SK-N-SH treated with all-trans-retinoic acid at 6 μM for 48 hours (cell line): ENCODE measurements around the gene ACO1.

Source experiments
- ATAC-seq: fragments of 200-7000 bp; cut with Tn5 transposase; 3 replicates; pipeline ENCODE4 v1.9.1; 2020; ENCODE audit warnings: mild to moderate bottlenecking, moderate library complexity
- ARNTL ChIP-seq: fragments of 450-650 bp; formaldehyde crosslinking; IDR thresholded peaks from 2 replicates; pipeline ENCODE4 v1.5.0; 2020; ENCODE audit warnings: low read depth, mild to moderate bottlenecking, moderate library complexity, borderline replicate concordance
- BACH2 ChIP-seq: fragments of 250-450 bp; sonication (Bioruptor Pico); IDR thresholded peaks from 2 replicates; pipeline ENCODE4 v1.9.0; 2021; ENCODE audit warnings: mild to moderate bottlenecking, borderline replicate concordance
- CREB5 ChIP-seq: fragments of 250-450 bp; sonication (Bioruptor Pico); IDR thresholded peaks from 2 replicates; pipeline ENCODE4 v1.5.1; 2020; ENCODE audit warnings: low read depth, mild to moderate bottlenecking, moderate library complexity
- CSDC2 ChIP-seq: fragments of 250-450 bp; sonication (Bioruptor Pico); IDR thresholded peaks from 2 replicates; pipeline ENCODE4 v1.5.0; 2020; ENCODE audit warnings: mild to moderate bottlenecking, moderate library complexity
- CSRNP3 ChIP-seq: fragments of 250-450 bp; sonication (Bioruptor Pico); IDR thresholded peaks from 2 replicates; pipeline ENCODE4 v1.5.1; 2021; ENCODE audit warnings: mild to moderate bottlenecking, moderate library complexity
- ESRRG ChIP-seq: fragments of 250-450 bp; sonication (Bioruptor Pico); IDR thresholded peaks from 2 replicates; pipeline ENCODE4 v1.6.1; 2021; ENCODE audit warnings: mild to moderate bottlenecking
- GLIS3 ChIP-seq: fragments of 250-450 bp; sonication (Bioruptor Pico); IDR thresholded peaks from 2 replicates; pipeline ENCODE4 v1.5.0; 2020; ENCODE audit warnings: mild to moderate bottlenecking, moderate library complexity
- ISL1 ChIP-seq: fragments of 250-450 bp; sonication (Bioruptor Pico); IDR thresholded peaks from 2 replicates; pipeline ENCODE4 v2.1.2; 2022; ENCODE audit warnings: mild to moderate bottlenecking, moderate library complexity
- OSR1 ChIP-seq: fragments of 250-450 bp; sonication (Bioruptor Pico); IDR thresholded peaks from 2 replicates; pipeline ENCODE4 v1.8.0; 2022; ENCODE audit warnings: moderate library complexity, mild to moderate bottlenecking, inconsistent platforms
- PATZ1 ChIP-seq: fragments of 250-450 bp; sonication (Bioruptor Pico); IDR thresholded peaks from 2 replicates; pipeline ENCODE4 v1.8.0; 2020; ENCODE audit warnings: mild to moderate bottlenecking, moderate library complexity, borderline replicate concordance
- POU6F1 ChIP-seq: fragments of 250-450 bp; sonication (Bioruptor Pico); IDR thresholded peaks from 2 replicates; pipeline ENCODE4 v1.8.0; 2021; ENCODE audit warnings: low read depth, mild to moderate bottlenecking, moderate library complexity, borderline replicate concordance
- PPARA ChIP-seq: fragments of 250-450 bp; sonication (Bioruptor Pico); IDR thresholded peaks from 2 replicates; pipeline ENCODE4 v1.5.0; 2020; ENCODE audit warnings: mild to moderate bottlenecking, borderline replicate concordance
- RARB ChIP-seq: fragments of 250-450 bp; sonication (Bioruptor Pico); IDR thresholded peaks from 2 replicates; pipeline ENCODE4 v1.8.0; 2021; ENCODE audit warnings: mild to moderate bottlenecking, moderate library complexity
- SNAI2 ChIP-seq: fragments of 250-450 bp; sonication (Bioruptor Pico); IDR thresholded peaks from 2 replicates; pipeline ENCODE4 v1.5.0; 2020; ENCODE audit warnings: mild to moderate bottlenecking, moderate library complexity
- TCF4 ChIP-seq: fragments of 250-450 bp; sonication (Bioruptor Pico); IDR thresholded peaks from 2 replicates; pipeline ENCODE4 v1.8.0; 2021; ENCODE audit warnings: mild to moderate bottlenecking, moderate library complexity, borderline replicate concordance
- TOX ChIP-seq: fragments of 250-450 bp; sonication (Bioruptor Pico); IDR thresholded peaks from 2 replicates; pipeline ENCODE4 v1.8.0; 2021; ENCODE audit warnings: mild to moderate bottlenecking, moderate library complexity, borderline replicate concordance
- ZC3H10 ChIP-seq: fragments of 250-450 bp; sonication (Bioruptor Pico); IDR thresholded peaks from 2 replicates; pipeline ENCODE4 v1.5.1; 2021; ENCODE audit warnings: mild to moderate bottlenecking, moderate library complexity
- ZFP3 ChIP-seq: fragments of 250-450 bp; sonication (Bioruptor Pico); IDR thresholded peaks from 2 replicates; pipeline ENCODE4 v1.5.0; 2020; ENCODE audit warnings: mild to moderate bottlenecking, moderate library complexity
- ZFP30 ChIP-seq: fragments of 450-650 bp; formaldehyde crosslinking; IDR thresholded peaks from 2 replicates; pipeline ENCODE4 v1.5.0; 2022; ENCODE audit warnings: mild to moderate bottlenecking, moderate library complexity
- ZNF565 ChIP-seq: fragments of 450-650 bp; formaldehyde crosslinking; conservative IDR thresholded peaks from 2 replicates; pipeline ENCODE4 v1.5.0; 2020; ENCODE audit warnings: low read depth, mild to moderate bottlenecking, moderate library complexity
- ZNF70 ChIP-seq: fragments of 450-650 bp; formaldehyde crosslinking; IDR thresholded peaks from 2 replicates; pipeline ENCODE4 v1.5.0; 2020; ENCODE audit warnings: mild to moderate bottlenecking, moderate library complexity
- ZNF8 ChIP-seq: fragments of 450-650 bp; formaldehyde crosslinking; IDR thresholded peaks from 2 replicates; pipeline ENCODE4 v1.5.0; 2020; ENCODE audit warnings: mild to moderate bottlenecking, moderate library complexity

ACO1 gene

GRCh38 chr9:32414856-32415255 lies 30.4 kb downstream of the ACO1 start:
- TF ChIP-seq ZC3H10 (no peak), SNAI2 (CRISPR knock-in tag) (no peak), ZNF565 (no peak), ZFP30 (no peak), ZNF70 (CRISPR knock-in tag) (no peak), RARB (CRISPR knock-in tag) (no peak), ZFP3 (CRISPR knock-in tag) (no peak), ARNTL (CRISPR knock-in tag) (no peak), TCF4 (CRISPR knock-in tag) (no peak), PPARA (CRISPR knock-in tag) (no peak), POU6F1 (CRISPR knock-in tag) (no peak), ESRRG (CRISPR knock-in tag) (no peak), ZNF8 (CRISPR knock-in tag) (no peak), CSDC2 (CRISPR knock-in tag) (no peak)
- no peak for ATAC-seq

GRCh38 chr9:32419921-32420320 lies 35.5 kb downstream of the ACO1 start:
- no peak for TF ChIP-seq CREB5 (CRISPR knock-in tag)
- TF ChIP-seq ZNF8 (CRISPR knock-in tag) = no peak
- no peak for TF ChIP-seq SNAI2 (CRISPR knock-in tag)
- no peak for TF ChIP-seq PPARA (CRISPR knock-in tag)
- no peak for ATAC-seq

- TF ChIP-seq ISL1 (CRISPR knock-in tag) (no peak), TOX (CRISPR knock-in tag) (no peak), PATZ1 (CRISPR knock-in tag) (no peak), TCF4 (CRISPR knock-in tag) (no peak), ARNTL (CRISPR knock-in tag) (no peak), GLIS3 (CRISPR knock-in tag) (no peak), OSR1 (CRISPR knock-in tag) (no peak), ZNF70 (CRISPR knock-in tag) (no peak), SNAI2 (CRISPR knock-in tag) (no peak), CSDC2 (CRISPR knock-in tag) (no peak), PPARA (CRISPR knock-in tag) (no peak), CSRNP3 (CRISPR knock-in tag) (no peak), CREB5 (CRISPR knock-in tag) (no peak), BACH2 (CRISPR knock-in tag) (no peak)
- ATAC-seq = no peak
Measured at GRCh38 chr9:32422237-32422806, 37.9 kb downstream of the ACO1 start.
